H9 (cell line): ENCODE measurements around the gene WDR27. TPM values are rescaled to one million over a fixed set of nuclear protein-coding genes. Genes with fewer than 3 reads are reported as not detected.

Experiments
- DNase-seq: peaks from one replicate; pipeline ENCODE4 v3.0.0-alpha.2; 2017
- H2AFZ ChIP-seq: one replicate; pipeline ENCODE4 v1.6.1; 2013; ENCODE audit warnings: mild to moderate bottlenecking, low read length, control low read depth, moderate library complexity
- H2AK5ac ChIP-seq: 2 replicates; pipeline ENCODE4 v1.6.1; 2013; ENCODE audit warnings: low read length, control low read depth, mixed read lengths; ENCODE audit not compliant: insufficient read length
- H2BK120ac ChIP-seq: one replicate; pipeline ENCODE4 v1.6.1; 2013; ENCODE audit warnings: low read depth, mild to moderate bottlenecking, low read length, control low read depth, inconsistent platforms; ENCODE audit not compliant: poor library complexity, severe bottlenecking
- H2BK12ac ChIP-seq: 2 replicates; pipeline ENCODE4 v1.6.1; 2013; ENCODE audit warnings: low read length, control low read depth, mixed read lengths, low read depth; ENCODE audit not compliant: insufficient read length
- H2BK15ac ChIP-seq: 2 replicates; pipeline ENCODE4 v1.6.1; 2013; ENCODE audit warnings: low read depth, low read length, control low read depth
- H2BK20ac ChIP-seq: one replicate; pipeline ENCODE4 v1.6.1; 2013; ENCODE audit warnings: low read depth, mild to moderate bottlenecking, low read length, control low read depth, inconsistent platforms; ENCODE audit not compliant: poor library complexity, severe bottlenecking
- H2BK5ac ChIP-seq: 2 replicates; pipeline ENCODE4 v1.6.1; 2013; ENCODE audit warnings: low read length, control low read depth, mixed read lengths; ENCODE audit not compliant: insufficient read length
- H3K14ac ChIP-seq: 2 replicates; pipeline ENCODE4 v1.6.1; 2013; ENCODE audit warnings: low read length, control low read depth; ENCODE audit not compliant: insufficient read depth
- H3K18ac ChIP-seq: 2 replicates; pipeline ENCODE4 v1.6.1; 2013; ENCODE audit warnings: low read depth, mild to moderate bottlenecking, mixed read lengths, low read length, control low read depth; ENCODE audit not compliant: insufficient read length
- H3K23ac ChIP-seq: 2 replicates; pipeline ENCODE4 v1.6.1; 2013; ENCODE audit warnings: low read length, control low read depth, mixed read lengths, low read depth; ENCODE audit not compliant: insufficient read length
- H3K23me2 ChIP-seq: 2 replicates; pipeline ENCODE4 v1.6.1; 2013; ENCODE audit warnings: low read depth, mild to moderate bottlenecking, mixed read lengths, low read length, control low read depth; ENCODE audit not compliant: insufficient read length, poor library complexity, severe bottlenecking
- H3K27ac ChIP-seq: 2 replicates; pipeline ENCODE4 v1.5.1; 2013; ENCODE audit warnings: low read length, control low read depth, mixed read lengths, low read depth; ENCODE audit not compliant: insufficient read length
- H3K27me3 ChIP-seq: 2 replicates; pipeline ENCODE4 v1.6.1; 2013; ENCODE audit warnings: low read length, control low read depth, inconsistent platforms; ENCODE audit not compliant: insufficient read depth
- H3K4ac ChIP-seq: 2 replicates; pipeline ENCODE4 v1.6.1; 2013; ENCODE audit warnings: low read depth, mild to moderate bottlenecking, control low read depth, inconsistent platforms, low read length, moderate library complexity
- H3K4me1 ChIP-seq: 2 replicates; pipeline ENCODE4 v1.6.1; 2013; ENCODE audit warnings: low read length, control low read depth, inconsistent platforms; ENCODE audit not compliant: insufficient read depth
- H3K4me2 ChIP-seq: 2 replicates; pipeline ENCODE4 v1.6.1; 2013; ENCODE audit warnings: low read length, control low read depth, mixed read lengths; ENCODE audit not compliant: insufficient read length, insufficient read depth
- H3K56ac ChIP-seq: 2 replicates; pipeline ENCODE4 v1.6.1; 2013; ENCODE audit warnings: low read depth, mild to moderate bottlenecking, mixed read lengths, low read length, control low read depth; ENCODE audit not compliant: insufficient read length
- H3K79me1 ChIP-seq: 2 replicates; pipeline ENCODE4 v1.6.1; 2013; ENCODE audit warnings: low read depth, mild to moderate bottlenecking, moderate library complexity, low read length, control low read depth, inconsistent platforms; ENCODE audit not compliant: insufficient read depth, poor library complexity, severe bottlenecking
- H3K79me2 ChIP-seq: 2 replicates; pipeline ENCODE4 v1.6.1; 2013; ENCODE audit warnings: low read length, control low read depth, inconsistent platforms; ENCODE audit not compliant: insufficient read depth
- H3K9ac ChIP-seq: 2 replicates; pipeline ENCODE4 v1.6.1; 2013; ENCODE audit warnings: low read length, control low read depth, mixed read lengths; ENCODE audit not compliant: insufficient read length; ENCODE audit errors: extremely low read depth
- H3K9me3 ChIP-seq: one replicate; pipeline ENCODE4 v1.6.1; 2013; ENCODE audit warnings: low read depth, low read length, inconsistent platforms; ENCODE audit not compliant: control insufficient read depth
- H3T11ph ChIP-seq: one replicate; pipeline ENCODE4 v1.6.1; 2013; ENCODE audit warnings: mild to moderate bottlenecking, low read length, control low read depth, inconsistent platforms
- H4K20me1 ChIP-seq: one replicate; pipeline ENCODE4 v1.6.1; 2013; ENCODE audit not compliant: control insufficient read depth, insufficient read length, insufficient read depth
- H4K5ac ChIP-seq: 2 replicates; pipeline ENCODE4 v1.6.1; 2013; ENCODE audit warnings: low read depth, mild to moderate bottlenecking, mixed read lengths, low read length, control low read depth; ENCODE audit not compliant: insufficient read length
- H4K8ac ChIP-seq: replicated peaks from 2 replicates; pipeline ENCODE4 v1.6.1; 2013; ENCODE audit warnings: low read length, control low read depth, mixed read lengths, low read depth; ENCODE audit not compliant: insufficient read length
- H4K91ac ChIP-seq: 2 replicates; pipeline ENCODE4 v1.6.1; 2013; ENCODE audit warnings: low read depth, mild to moderate bottlenecking, moderate library complexity, mixed read lengths, low read length, control low read depth; ENCODE audit not compliant: insufficient read length
- H3K27ac Mint-ChIP-seq, 3 experiments: 2 replicates in 2 of 3; 3 replicates in 1 of 3; pipeline ENCODE4 v1.8.0; 2020 to 2021; ENCODE audit warnings: mixed read lengths in 3 of 3, mild to moderate bottlenecking in 1 of 3, moderate library complexity in 1 of 3
- H3K27me3 Mint-ChIP-seq: 2 replicates; pipeline ENCODE4 v1.8.0; 2021; ENCODE audit warnings: low read depth, mild to moderate bottlenecking, moderate library complexity, mixed read lengths
- H3K36me3 Mint-ChIP-seq, 3 experiments: 2 replicates in 2 of 3; 3 replicates in 1 of 3; pipeline ENCODE4 v1.8.0; 2020 to 2021; ENCODE audit warnings: low read depth in 3 of 3, mixed read lengths in 3 of 3; ENCODE audit not compliant: insufficient read depth in 1 of 3
- H3K4me1 Mint-ChIP-seq, 2 experiments: 2 replicates each; pipeline ENCODE4 v1.8.0; 2020; ENCODE audit warnings: mixed read lengths in 2 of 2
- H3K4me3 Mint-ChIP-seq, 2 experiments: 2 replicates in 1 of 2; 3 replicates in 1 of 2; pipeline ENCODE4 v1.8.0; 2020 to 2021; ENCODE audit warnings: mild to moderate bottlenecking in 2 of 2, mixed read lengths in 2 of 2, moderate library complexity in 1 of 2
- H3K9me3 Mint-ChIP-seq, 2 experiments: 2 replicates in 1 of 2; 3 replicates in 1 of 2; pipeline ENCODE4 v1.8.0; 2020; ENCODE audit warnings: mild to moderate bottlenecking in 2 of 2, mixed read lengths in 2 of 2, moderate library complexity in 1 of 2
- WGBS: extraction: QIAGEN DNeasy Blood & Tissue Kit; methylation state at CpG from one replicate; pipeline ENCODE4 v1.1.7; 2013; ENCODE audit warnings: missing lambda C conversion rate, low lambda C conversion rate, mixed read lengths; ENCODE audit not compliant: insufficient read length; ENCODE audit errors: extremely low coverage; 5-methylcytosine and 5-hydroxymethylcytosine counted together
- total RNA-seq: library from RNA; stranded (reverse); gene quantifications from 2 replicates; pipeline ENCODE4 v1.2.1, GENCODE V29; 2021
- TF ChIP-seq, protein P1 (sequence below): fragments of 200-600 bp; sonication (generic); conservative IDR thresholded peaks from 3 replicates; pipeline ENCODE4 v1.8.0; 2021; ENCODE audit warnings: antibody characterized with exemption, mild to moderate bottlenecking

The WDR27 gene
- total RNA-seq, 1 experiment from 2014 or later: 48.7 TPM

DNA sequence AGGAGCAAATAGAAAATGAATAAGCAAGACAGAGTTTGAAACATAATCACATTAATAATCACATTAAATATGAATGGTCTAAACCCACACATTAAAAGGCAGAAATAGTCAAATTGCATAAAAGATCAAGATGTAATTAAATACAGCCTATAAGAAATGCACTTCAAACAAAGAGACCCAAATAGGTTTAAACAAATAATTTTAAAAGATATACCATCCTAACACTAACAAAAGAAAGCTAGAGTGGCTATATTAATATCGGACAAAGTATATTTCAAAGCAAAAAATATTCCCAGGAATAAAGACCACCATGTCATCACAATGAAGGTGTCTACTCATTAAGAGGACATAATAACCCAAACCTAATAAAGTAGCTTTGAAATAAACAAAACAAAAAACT, 140.2 kb downstream of the WDR27 start:
- H4K8ac ChIP-seq: no peak overlapping the region
- no peaks in the 10 kb centered on the region for H3K9me3 ChIP-seq
- H2BK5ac ChIP-seq: no peak overlapping the region
- Mint-ChIP-seq H3K4me3 (no peak overlapping the region), H3K27me3 (no peaks in the 10 kb centered on the region), H3K27ac (no peak overlapping the region), H3K4me1 (peaks cover 3% of the 10 kb centered on the region in 2 experiments; a peak in 2 of 4 replicates), H3K36me3 (peaks cover 7 to 21% (median 10%) of the 10 kb centered on the region in 3 experiments; a peak in 5 of 7 replicates), H3K9me3 (no peaks in the 10 kb centered on the region)
- no peak overlapping the region for H2AFZ ChIP-seq
- H3K23ac ChIP-seq: no peak overlapping the region
- H3K56ac ChIP-seq: no peak overlapping the region
- H3K4ac ChIP-seq: no peak overlapping the region
- no peaks in the 10 kb centered on the region for H3K79me2 ChIP-seq
- H3K14ac ChIP-seq: no peak overlapping the region
- H4K91ac ChIP-seq: no peak overlapping the region
- H3K4me1 ChIP-seq: no peaks in the 10 kb centered on the region
- no peaks in the 10 kb centered on the region for H3K27me3 ChIP-seq
- H3K18ac ChIP-seq: no peak overlapping the region
- no peak overlapping the region for H3K27ac ChIP-seq
- H3K9ac ChIP-seq: no peak overlapping the region
- H2BK12ac ChIP-seq: no peak overlapping the region
- H4K5ac ChIP-seq: no peak overlapping the region
- no peak overlapping the region for H2AK5ac ChIP-seq
- no peak overlapping the region for H3K4me2 ChIP-seq
- no peak overlapping the region for H2BK120ac ChIP-seq
- H4K20me1 ChIP-seq: no peaks in the 10 kb centered on the region
- no peak for DNase-seq
- H3T11ph ChIP-seq: no peak overlapping the region
- H3K23me2 ChIP-seq: no peaks in the 10 kb centered on the region
- no peak overlapping the region for H2BK15ac ChIP-seq
- H3K79me1 ChIP-seq: no peaks in the 10 kb centered on the region
- WGBS: no CpG with 5 or more reads among the region's 1 CpG
- H2BK20ac ChIP-seq: no peak overlapping the region
- TF ChIP-seq, protein P1, sequence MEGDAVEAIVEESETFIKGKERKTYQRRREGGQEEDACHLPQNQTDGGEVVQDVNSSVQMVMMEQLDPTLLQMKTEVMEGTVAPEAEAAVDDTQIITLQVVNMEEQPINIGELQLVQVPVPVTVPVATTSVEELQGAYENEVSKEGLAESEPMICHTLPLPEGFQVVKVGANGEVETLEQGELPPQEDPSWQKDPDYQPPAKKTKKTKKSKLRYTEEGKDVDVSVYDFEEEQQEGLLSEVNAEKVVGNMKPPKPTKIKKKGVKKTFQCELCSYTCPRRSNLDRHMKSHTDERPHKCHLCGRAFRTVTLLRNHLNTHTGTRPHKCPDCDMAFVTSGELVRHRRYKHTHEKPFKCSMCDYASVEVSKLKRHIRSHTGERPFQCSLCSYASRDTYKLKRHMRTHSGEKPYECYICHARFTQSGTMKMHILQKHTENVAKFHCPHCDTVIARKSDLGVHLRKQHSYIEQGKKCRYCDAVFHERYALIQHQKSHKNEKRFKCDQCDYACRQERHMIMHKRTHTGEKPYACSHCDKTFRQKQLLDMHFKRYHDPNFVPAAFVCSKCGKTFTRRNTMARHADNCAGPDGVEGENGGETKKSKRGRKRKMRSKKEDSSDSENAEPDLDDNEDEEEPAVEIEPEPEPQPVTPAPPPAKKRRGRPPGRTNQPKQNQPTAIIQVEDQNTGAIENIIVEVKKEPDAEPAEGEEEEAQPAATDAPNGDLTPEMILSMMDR: no peak
